GM12891 (cell line): ENCODE results near the gene GEMIN7.

Experiments
- PAX5 ChIP-seq: IDR thresholded peaks from 2 replicates; pipeline ENCODE4 v1.6.1; 2011; ENCODE audit warnings: low read length, moderate library complexity, mild to moderate bottlenecking; ENCODE audit not compliant: insufficient read depth, severe bottlenecking
- POLR2A ChIP-seq: IDR thresholded peaks from 2 replicates; pipeline ENCODE4 v1.6.1; 2011; ENCODE audit warnings: low read depth, low read length, control low read depth
- POLR2AphosphoS5 ChIP-seq: IDR thresholded peaks from 2 replicates; pipeline ENCODE4 v1.6.1; 2011; ENCODE audit warnings: low read depth, low read length, control low read depth
- POU2F2 ChIP-seq: IDR thresholded peaks from 2 replicates; pipeline ENCODE4 v1.6.1; 2011; ENCODE audit warnings: low read depth, mild to moderate bottlenecking, control low read depth, low read length, moderate library complexity
- TAF1 ChIP-seq: IDR thresholded peaks from 2 replicates; pipeline ENCODE4 v1.6.1; 2011; ENCODE audit warnings: low read depth, low read length, control low read depth

- TF ChIP-seq POLR2A (no peak), PAX5 (no peak), TAF1 (no peak), POLR2AphosphoS5 (no peak), POU2F2 (no peak)
Measured at GRCh38 chr19:45040059-45040771, 38.8 kb upstream of the GEMIN7 start.
